ENCODE measurements around the gene MYOZ3.

Gene MYOZ3

GRCh38 chr5:150650021-150651006, 10.7 kb upstream of the MYOZ3 start:
- H3K27ac ChIP-seq, result no peak overlapping the region
- no peak for TF ChIP-seq ZFX (IDR thresholded peaks at IDR 0.05; ENCODE audit: borderline replicate concordance)
- TF ChIP-seq CTCF (IDR thresholded peaks at IDR 0.05), result no peak

GRCh38 chr5:150651382-150651781, 9.7 kb upstream of the MYOZ3 start:
- TF ChIP-seq CTCF (IDR thresholded peaks at IDR 0.05), result no peak
- no peak for TF ChIP-seq ZFX (IDR thresholded peaks at IDR 0.05; ENCODE audit: borderline replicate concordance)
- H3K27ac ChIP-seq, result no peak overlapping the region

GRCh38 chr5:150651924-150652671, 9.0 kb upstream of the MYOZ3 start:
- no peak overlapping the region for H3K27ac ChIP-seq
- TF ChIP-seq ZFX (IDR thresholded peaks at IDR 0.05; ENCODE audit: borderline replicate concordance) (no peak), CTCF (IDR thresholded peaks at IDR 0.05) (no peak)

GRCh38 chr5:150653145-150653761, 7.8 kb upstream of the MYOZ3 start:
- TF ChIP-seq ZFX (IDR thresholded peaks at IDR 0.05; ENCODE audit: borderline replicate concordance), result no peak
- no peak for TF ChIP-seq CTCF (IDR thresholded peaks at IDR 0.05)
- H3K27ac ChIP-seq, result no peak overlapping the region

- H3K27ac ChIP-seq, result no peak overlapping the region
- TF ChIP-seq CTCF (IDR thresholded peaks at IDR 0.05) (no peak), ZFX (IDR thresholded peaks at IDR 0.05; ENCODE audit: borderline replicate concordance) (no peak)
Observed at GRCh38 chr5:150653762-150654556, 7.1 kb upstream of the MYOZ3 start.

- no peak for TF ChIP-seq ZFX (IDR thresholded peaks at IDR 0.05; ENCODE audit: borderline replicate concordance)
- no peak for TF ChIP-seq CTCF (IDR thresholded peaks at IDR 0.05)
- H3K27ac ChIP-seq, result no peak overlapping the region
Observed at GRCh38 chr5:150655221-150655620, 5.8 kb upstream of the MYOZ3 start.

Measured in 22Rv1 (cell line).